Effector CD8-positive, alpha-beta T cell (primary cell): ENCODE data around the gene SEMA7A.
"Not testable (repeated sequence)": the region's sequence is repeated elsewhere in the genome, so short reads cannot be mapped to it uniquely, and the experiment has no call there.

Source experiments
- DNase-seq: peaks from one replicate; lab custom pipeline; 2025; lab: John Stamatoyannopoulos, UW

The SEMA7A gene

GRCh38 chr15:74399511-74400312 is 34.0 kb downstream of the SEMA7A start:
- no peak for DNase-seq

- DNase-seq, result no peak
Observed at GRCh38 chr15:74399100-74399499, 34.7 kb downstream of the SEMA7A start.

- DNase-seq, result no peak
Observed at GRCh38 chr15:74398183-74398582, 35.6 kb downstream of the SEMA7A start.

- no peak for DNase-seq
Observed at GRCh38 chr15:74397239-74398068, 36.3 kb downstream of the SEMA7A start.

- no peak for DNase-seq
Observed at GRCh38 chr15:74396445-74397238, 37.1 kb downstream of the SEMA7A start.

- DNase-seq, result no peak
Observed at GRCh38 chr15:74396146-74396438, 37.7 kb downstream of the SEMA7A start.

GRCh38 chr15:74395319-74396145 is 38.2 kb downstream of the SEMA7A start:
- DNase-seq, result no peak

- DNase-seq, result no peak
Observed at GRCh38 chr15:74394090-74394846, 39.5 kb downstream of the SEMA7A start.

- no peak for DNase-seq
Observed at GRCh38 chr15:74393423-74393822, 40.3 kb downstream of the SEMA7A start.

GRCh38 chr15:74392902-74393301 is 40.9 kb downstream of the SEMA7A start:
- no peak for DNase-seq

GRCh38 chr15:74392451-74392830 is 41.3 kb downstream of the SEMA7A start:
- no peak for DNase-seq

- DNase-seq, result no peak
Observed at GRCh38 chr15:74391582-74392450, 41.9 kb downstream of the SEMA7A start.

GRCh38 chr15:74390647-74391288 is 43.0 kb downstream of the SEMA7A start:
- DNase-seq, result no peak

- DNase-seq, result not testable (repeated sequence)
Observed at GRCh38 chr15:74390049-74390646, 43.6 kb downstream of the SEMA7A start.

- DNase-seq, result no peak
Observed at GRCh38 chr15:74389241-74390048, 44.3 kb downstream of the SEMA7A start.

- no peak for DNase-seq
Observed at GRCh38 chr15:74388363-74388951, 45.3 kb downstream of the SEMA7A start.

GRCh38 chr15:74387621-74388362 is 46.0 kb downstream of the SEMA7A start:
- DNase-seq, result no peak
